A673 (cell line): Measurements from ENCODE around the gene IFNA5.

Experiments used
- CTCF ChIP-seq: fragments of 300-800, 200-600 bp; sonication (generic); conservative IDR thresholded peaks from 2 replicates; pipeline ENCODE4 v1.5.1; 2017; ENCODE audit warnings: low read depth, mild to moderate bottlenecking, antibody characterized with exemption, low read length, moderate library complexity, mixed read lengths
- EZH2 ChIP-seq: fragments of 200-600 bp; sonication (generic); IDR thresholded peaks from 2 replicates; pipeline ENCODE4 v1.6.1; 2017; ENCODE audit warnings: borderline replicate concordance, low read depth, mild to moderate bottlenecking, mixed read lengths, antibody characterized with exemption, low read length; ENCODE audit not compliant: poor library complexity, severe bottlenecking

GRCh38 chr9:21268347-21268657, 36.8 kb downstream of the IFNA5 start:
- no peak for TF ChIP-seq CTCF
- TF ChIP-seq EZH2: no peak
